DOHH2 (cell line): ENCODE measurements around the gene PRMT3.

Source experiments
- CTCF ChIP-seq: fragments of 200-600 bp; sonication (generic); IDR thresholded peaks from one replicate; pipeline ENCODE4 v1.5.1; 2014; ENCODE audit warnings: antibody characterized with exemption, mild to moderate bottlenecking, low read depth, low read length; ENCODE audit not compliant: poor library complexity, severe bottlenecking
- EZH2phosphoT487 ChIP-seq: fragments of 200-600 bp; sonication (generic); IDR thresholded peaks from 2 replicates; pipeline ENCODE4 v1.6.1; 2017; ENCODE audit warnings: borderline replicate concordance, mild to moderate bottlenecking, antibody characterized with exemption, low read length, moderate library complexity, mixed read lengths

DNA sequence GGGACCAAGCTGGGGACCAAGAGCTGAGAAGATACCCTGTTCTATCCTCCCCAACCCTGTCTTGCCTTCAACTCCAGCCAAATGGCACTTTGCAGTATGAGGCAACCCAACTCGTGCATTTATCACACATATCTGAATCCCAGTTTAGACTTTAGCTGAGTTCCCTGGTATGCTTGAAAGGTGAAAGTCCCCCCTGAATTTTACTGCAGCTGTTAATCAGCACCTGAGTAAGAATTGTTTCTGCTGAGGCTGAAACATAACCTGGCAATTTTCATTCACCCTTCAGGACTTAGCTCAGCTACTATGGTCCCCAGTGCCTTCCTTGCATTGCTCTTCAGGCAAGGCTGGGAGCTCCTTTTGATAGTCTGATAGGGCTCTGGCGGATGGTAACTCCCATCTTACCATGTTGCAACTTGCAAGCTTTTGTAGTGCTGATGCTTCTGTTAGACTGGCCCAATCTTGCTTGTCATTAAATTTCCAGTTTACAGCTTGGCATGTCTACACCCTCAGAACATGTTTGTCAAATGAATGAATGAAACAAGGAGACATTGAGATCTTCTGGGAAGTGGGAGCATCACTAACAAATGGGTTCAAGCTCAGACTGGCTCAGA, 147.9 kb downstream of the PRMT3 start:
- TF ChIP-seq CTCF (no peak), EZH2phosphoT487 (no peak)
